HepG2 (cell line): Measurements from ENCODE around the gene TRIM27. TPM values are rescaled to one million over a fixed set of nuclear protein-coding genes. Genes with fewer than 3 reads are reported as not detected.

Experiments used
- ARID3A ChIP-seq: IDR thresholded peaks from 2 replicates; pipeline ENCODE4 v1.6.1; 2012; ENCODE audit warnings: low read depth, low read length, improper control_type of control experiment
- DR1 ChIP-seq: sonication (generic); formaldehyde crosslinking; IDR thresholded peaks from 2 replicates; pipeline ENCODE4 v1.8.0; 2021; ENCODE audit warnings: mild to moderate bottlenecking, missing genetic modification reagents, inconsistent platforms
- MEIS1 ChIP-seq: sonication (generic); formaldehyde crosslinking; IDR thresholded peaks from 2 replicates; pipeline ENCODE4 v1.9.0; 2021; ENCODE audit warnings: mild to moderate bottlenecking, missing genetic modification reagents, moderate library complexity, borderline replicate concordance
- MXI1 ChIP-seq: IDR thresholded peaks from 3 replicates; pipeline ENCODE4 v1.6.1; 2012; ENCODE audit warnings: low read depth, low read length, inconsistent platforms, borderline replicate concordance
- RERE ChIP-seq: IDR thresholded peaks from 2 replicates; pipeline ENCODE4 v1.6.1; 2016; ENCODE audit warnings: low read depth, missing genetic modification reagents, missing compliant biosample characterization
- RFX5 ChIP-seq: IDR thresholded peaks from 2 replicates; pipeline ENCODE4 v1.6.1; 2011; ENCODE audit warnings: low read depth, low read length, improper control_type of control experiment
- RNF219 ChIP-seq: sonication (generic); formaldehyde crosslinking; IDR thresholded peaks from 2 replicates; pipeline ENCODE4 v1.5.0; 2020; ENCODE audit warnings: mild to moderate bottlenecking, missing genetic modification reagents
- SOX5 ChIP-seq: IDR thresholded peaks from 2 replicates; pipeline ENCODE4 v1.6.1; 2016; ENCODE audit warnings: borderline replicate concordance
- SP140L ChIP-seq: sonication (generic); formaldehyde crosslinking; IDR thresholded peaks from 2 replicates; pipeline ENCODE4 v1.4.0; 2020; ENCODE audit warnings: missing genetic modification reagents, borderline replicate concordance
- TBL1XR1 ChIP-seq: fragments of 150-350 bp; IDR thresholded peaks from 2 replicates; pipeline ENCODE4 v1.6.1; 2014; ENCODE audit warnings: borderline replicate concordance, low read length; ENCODE audit not compliant: partially characterized antibody
- TOPORS ChIP-seq: sonication (generic); formaldehyde crosslinking; IDR thresholded peaks from 2 replicates; pipeline ENCODE4 v1.8.0; 2023; ENCODE audit warnings: mild to moderate bottlenecking, missing genetic modification reagents
- ZBTB25 ChIP-seq: IDR thresholded peaks from 2 replicates; pipeline ENCODE4 v1.6.1; 2018; ENCODE audit warnings: missing genetic modification reagents
- ZNF260 ChIP-seq: sonication (generic); formaldehyde crosslinking; IDR thresholded peaks from 2 replicates; pipeline ENCODE4 v1.4.0; 2020; ENCODE audit warnings: missing genetic modification reagents, low read depth, mild to moderate bottlenecking, borderline replicate concordance
- ZNF503 ChIP-seq: sonication (generic); formaldehyde crosslinking; IDR thresholded peaks from 2 replicates; pipeline ENCODE4 v1.4.0; 2020; ENCODE audit warnings: missing genetic modification reagents
- ZNF7 ChIP-seq: IDR thresholded peaks from 2 replicates; pipeline ENCODE4 v1.6.1; 2016; ENCODE audit warnings: missing biosample characterization, missing genetic modification reagents
- ZNF749 ChIP-seq: sonication (generic); formaldehyde crosslinking; IDR thresholded peaks from 2 replicates; pipeline ENCODE4 v1.8.0; 2022; ENCODE audit warnings: mild to moderate bottlenecking, missing genetic modification reagents, moderate library complexity, borderline replicate concordance
- ZNF850 ChIP-seq: sonication (generic); formaldehyde crosslinking; conservative IDR thresholded peaks from 2 replicates; pipeline ENCODE4 v1.9.0; 2021; ENCODE audit warnings: mild to moderate bottlenecking, missing genetic modification reagents
- polyA plus RNA-seq, 8 experiments: library from polyadenylated mRNA; depleted of rRNA in 3 of 8; stranded (reverse) in 7 of 8; unstranded in 1 of 8; fragments of >200 nt; fragmentation: Illumina TruSeq in 4 of 8; extraction: Trizol in 4 of 8; gene quantifications; 2 replicates each; pipeline versions ENCODE4 v1.2.1 to v1.2.3, GENCODE V29; 2011 to 2016; ENCODE audit warnings: low read depth in 4 of 8, missing spikeins in 1 of 8, mixed read lengths in 1 of 8; ENCODE audit not compliant: insufficient read depth in 1 of 8
- total RNA-seq, 5 experiments: library from RNA; depleted of rRNA; stranded (reverse); fragments of >200 nt; fragmentation: Illumina TruSeq; extraction: Trizol; gene quantifications; 2 replicates each; pipeline ENCODE4 v1.2.3, GENCODE V29; 2016; ENCODE audit warnings: low read depth in 1 of 5

Gene TRIM27
- total and polyA plus RNA-seq, 2 of the 13 experiments (the other 11 are each of a cell fraction or from before 2014, with no cell fraction given): 88.6 to 112 TPM

- TF ChIP-seq RERE (CRISPR knock-in tag) (no peak), SOX5 (CRISPR knock-in tag) (peak; percentile 63; the same call in 1 of the 2 replicates), ARID3A (0 out of 2 replicates have a peak, but pooled peaks have one; percentile 49), ZNF749 (CRISPR knock-in tag) (no peak), RFX5 (no peak), MXI1 (0 out of 3 replicates have a peak, but pooled peaks have one; percentile 19), DR1 (CRISPR knock-in tag) (no peak), ZNF503 (CRISPR knock-in tag) (peak; percentile 60), RNF219 (CRISPR knock-in tag) (no peak), SP140L (CRISPR knock-in tag) (peak; percentile 88; the same call in 1 of the 2 replicates), ZBTB25 (CRISPR knock-in tag) (peak; percentile 85), TBL1XR1 (peak; percentile 55), MEIS1 (CRISPR knock-in tag) (peak; percentile 53; the same call in 1 of the 2 replicates), ZNF7 (CRISPR knock-in tag) (no peak), ZNF850 (CRISPR knock-in tag) (no peak), ZNF260 (CRISPR knock-in tag) (no peak), TOPORS (0 out of 2 replicates have a peak, but pooled peaks have one; percentile 66)
Observed at GRCh38 chr6:28953039-28953584, 29.3 kb upstream of the TRIM27 start (continued).
